NCI-H460 (cell line): ENCODE measurements around the gene STAB1. TPM values are rescaled to one million over a fixed set of nuclear protein-coding genes. Genes with fewer than 3 reads are reported as not detected.
A peak's percentile ranks its signal among the peaks of the same experiment; 100 is the strongest.

Source experiments
- DNase-seq: peaks from one replicate; pipeline ENCODE4 v3.0.0-alpha.2; 2016; ENCODE audit warnings: low read depth; ENCODE audit errors: extremely low read depth
- total RNA-seq: library from RNA; depleted of rRNA; stranded (reverse); fragments of >200 nt; shearing (Covaris generic); gene quantifications from 2 replicates; pipeline ENCODE4 v1.2.3, GENCODE V29; 2014

STAB1 gene
- total RNA-seq, 1 experiment from 2014 or later = not detected

DNA sequence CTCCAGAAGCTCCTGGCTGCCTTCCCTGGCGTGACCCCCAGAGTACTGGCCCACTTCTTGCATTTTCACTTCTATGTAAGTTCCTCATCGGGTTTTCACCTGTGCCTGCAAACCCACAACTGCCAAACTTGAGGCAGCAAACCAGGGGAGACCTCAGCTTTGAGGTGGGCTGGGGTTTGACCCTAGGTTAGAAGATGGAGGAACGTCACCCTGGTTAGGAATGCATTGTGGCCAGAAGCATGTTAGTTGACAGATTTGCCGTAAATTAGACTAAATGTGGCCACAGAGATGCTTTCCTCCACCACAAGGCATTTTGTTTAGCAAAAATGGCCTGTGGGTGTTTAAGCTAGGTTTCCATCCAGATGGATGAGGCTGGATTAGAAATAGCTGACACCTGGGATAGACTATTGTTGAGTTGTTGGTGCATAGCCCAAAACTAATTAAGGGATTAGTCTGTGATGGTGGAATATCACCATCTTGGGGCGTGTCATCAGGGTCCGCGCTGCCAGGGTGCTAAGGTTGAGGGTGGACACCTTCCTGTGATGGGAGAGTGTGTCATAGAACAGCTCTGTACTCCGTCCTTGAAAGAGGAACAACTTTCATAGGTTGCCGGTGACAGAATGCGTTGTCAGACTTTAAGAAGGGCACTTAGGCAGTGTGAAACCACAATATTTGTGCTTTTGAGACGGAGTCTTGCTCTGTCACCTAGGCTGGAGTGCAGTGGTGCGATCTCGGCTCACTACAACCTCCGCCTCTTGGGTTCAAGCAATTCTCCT lies 36.2 kb upstream of the STAB1 start:
- DNase-seq = no peak

DNA sequence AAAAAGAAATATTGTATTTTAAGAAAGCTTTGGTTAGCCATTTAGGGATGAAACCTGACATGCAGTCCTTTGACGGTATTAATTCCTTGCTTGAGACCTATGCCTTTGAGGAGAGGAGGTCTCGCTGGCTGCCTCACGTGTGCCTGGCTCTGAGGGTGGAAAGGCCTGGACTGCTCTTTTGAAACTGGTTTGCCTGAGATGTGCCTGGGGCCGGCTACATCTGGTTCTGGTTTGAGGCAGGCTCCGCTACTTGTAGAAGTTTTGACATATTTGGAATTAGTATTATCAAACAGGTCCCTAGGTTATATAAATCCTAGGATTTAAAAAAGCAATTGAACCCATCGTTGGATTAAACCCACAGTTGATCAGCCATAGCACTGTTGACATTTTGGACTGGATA lies 33.3 kb upstream of the STAB1 start:
- DNase-seq = no peak

DNA sequence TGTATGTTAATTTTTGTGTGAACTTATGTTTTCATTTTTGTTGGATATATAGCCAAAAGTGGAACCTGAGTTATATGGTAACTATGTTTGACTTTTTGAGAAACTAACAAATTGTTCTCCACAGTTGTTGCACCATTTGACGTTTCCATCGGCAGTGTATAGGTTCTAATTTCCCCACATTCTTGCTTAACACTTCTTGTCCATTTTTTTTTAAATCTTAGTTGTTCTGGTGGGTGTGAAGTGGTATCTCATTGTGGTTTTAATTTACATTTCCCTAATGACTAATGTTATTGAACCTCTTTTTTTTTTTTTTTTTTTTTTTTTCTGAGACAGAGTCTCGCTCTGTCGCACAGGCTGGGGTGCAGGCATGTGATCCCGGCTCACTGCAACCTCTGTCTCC lies 31.7 kb upstream of the STAB1 start:
- DNase-seq = no peak

DNA sequence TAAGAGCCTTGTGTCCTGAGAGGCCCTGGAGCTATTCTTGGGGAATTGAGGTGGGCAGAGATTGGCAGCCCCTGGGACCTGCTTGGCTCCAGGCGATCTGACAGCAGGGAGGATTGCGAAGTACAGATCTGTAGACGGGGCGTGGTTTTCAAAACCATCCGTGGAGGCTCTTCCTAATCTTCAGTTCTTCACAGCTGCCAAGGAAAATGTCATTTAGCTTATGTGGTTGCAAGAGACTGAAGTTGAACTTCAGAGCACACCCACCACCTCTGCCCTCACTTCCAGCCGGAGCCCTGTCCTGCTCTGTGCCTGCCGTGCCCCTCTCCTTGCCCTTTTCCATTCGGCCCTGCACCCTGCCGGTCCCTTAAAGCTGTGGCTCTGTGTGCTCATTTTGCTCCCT lies 26.8 kb upstream of the STAB1 start:
- no peak for DNase-seq

DNA sequence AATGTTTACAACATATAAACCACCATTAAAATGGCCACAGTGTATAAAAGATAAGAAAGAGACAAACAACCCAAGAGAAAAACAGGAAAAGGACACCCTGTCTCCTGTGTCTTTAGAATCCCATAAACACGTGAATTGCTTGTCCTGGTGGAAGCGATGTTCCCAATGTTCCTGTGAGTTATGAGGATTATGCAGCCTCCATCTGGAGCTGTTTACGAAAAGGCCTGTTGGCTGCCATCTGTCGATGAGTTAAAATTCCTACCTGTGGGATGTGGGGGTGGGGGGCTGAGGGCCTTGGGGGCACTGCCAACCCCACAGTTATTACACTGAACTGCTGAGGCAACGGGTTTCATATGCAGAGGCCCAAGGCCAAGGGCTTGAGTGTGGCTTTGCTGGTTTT lies 26.1 kb upstream of the STAB1 start:
- DNase-seq = no peak

DNA sequence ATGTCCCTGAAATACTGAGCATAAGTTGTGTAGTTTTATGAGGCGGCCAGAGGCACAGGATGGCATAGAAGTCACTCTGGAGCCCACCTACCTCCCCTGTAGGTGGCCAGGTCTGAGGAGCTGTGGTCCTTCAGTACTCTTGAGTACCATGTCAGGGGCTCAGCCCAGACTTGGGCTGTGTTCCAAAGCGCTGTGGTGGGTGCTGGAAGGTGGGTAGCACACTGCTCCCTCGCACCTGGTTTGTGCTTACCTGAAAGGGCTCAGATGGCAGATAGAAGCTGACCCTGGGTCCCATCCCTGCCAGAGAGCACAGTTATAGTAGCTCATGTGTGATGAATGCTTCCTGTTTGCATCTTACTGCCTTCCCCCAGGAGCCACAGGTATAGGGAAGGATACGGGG lies 24.2 kb upstream of the STAB1 start:
- no peak for DNase-seq

DNA sequence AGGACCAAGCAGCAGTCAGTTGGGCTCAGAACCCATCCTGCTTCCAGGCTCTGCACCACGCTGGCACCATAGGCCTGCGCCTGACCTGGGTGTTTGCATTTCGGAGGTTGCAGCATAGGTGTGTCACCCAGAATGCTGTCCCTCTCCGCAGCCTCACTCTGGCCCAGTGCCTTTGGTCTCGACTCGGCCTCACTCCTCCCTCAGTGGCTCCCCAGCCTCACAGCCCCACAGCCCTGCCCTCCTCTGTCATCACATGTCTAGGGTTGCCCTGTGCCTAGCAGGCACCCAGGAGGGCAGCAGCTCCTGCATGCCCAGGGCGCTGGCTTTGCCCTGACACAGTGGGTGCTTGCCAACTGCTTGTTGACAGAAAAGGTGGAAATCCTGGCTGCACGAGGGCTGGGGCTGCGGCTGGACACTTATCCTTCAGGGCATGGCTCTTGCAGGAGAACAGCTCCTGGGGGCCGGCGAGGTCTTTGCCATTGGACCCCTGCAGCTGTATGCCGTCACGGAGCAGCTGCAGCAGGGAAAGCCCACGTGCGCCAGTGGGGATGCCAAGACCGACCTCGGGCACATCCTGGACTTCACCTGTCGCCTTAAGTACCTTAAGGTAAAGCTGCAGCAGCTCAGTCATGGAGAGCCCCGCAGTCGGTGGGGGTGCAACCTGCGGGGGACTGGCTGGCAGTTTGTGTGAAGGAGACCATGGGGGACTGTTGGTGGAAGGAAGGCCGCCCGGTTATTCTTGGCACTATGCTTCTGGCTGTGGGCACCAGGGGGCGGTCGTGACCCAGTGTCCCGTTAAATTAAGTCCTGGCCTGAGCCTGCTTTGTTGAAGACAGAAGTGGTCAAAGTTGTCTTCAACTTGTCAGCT lies 23.5 kb upstream of the STAB1 start:
- DNase-seq = peak; percentile 41

DNA sequence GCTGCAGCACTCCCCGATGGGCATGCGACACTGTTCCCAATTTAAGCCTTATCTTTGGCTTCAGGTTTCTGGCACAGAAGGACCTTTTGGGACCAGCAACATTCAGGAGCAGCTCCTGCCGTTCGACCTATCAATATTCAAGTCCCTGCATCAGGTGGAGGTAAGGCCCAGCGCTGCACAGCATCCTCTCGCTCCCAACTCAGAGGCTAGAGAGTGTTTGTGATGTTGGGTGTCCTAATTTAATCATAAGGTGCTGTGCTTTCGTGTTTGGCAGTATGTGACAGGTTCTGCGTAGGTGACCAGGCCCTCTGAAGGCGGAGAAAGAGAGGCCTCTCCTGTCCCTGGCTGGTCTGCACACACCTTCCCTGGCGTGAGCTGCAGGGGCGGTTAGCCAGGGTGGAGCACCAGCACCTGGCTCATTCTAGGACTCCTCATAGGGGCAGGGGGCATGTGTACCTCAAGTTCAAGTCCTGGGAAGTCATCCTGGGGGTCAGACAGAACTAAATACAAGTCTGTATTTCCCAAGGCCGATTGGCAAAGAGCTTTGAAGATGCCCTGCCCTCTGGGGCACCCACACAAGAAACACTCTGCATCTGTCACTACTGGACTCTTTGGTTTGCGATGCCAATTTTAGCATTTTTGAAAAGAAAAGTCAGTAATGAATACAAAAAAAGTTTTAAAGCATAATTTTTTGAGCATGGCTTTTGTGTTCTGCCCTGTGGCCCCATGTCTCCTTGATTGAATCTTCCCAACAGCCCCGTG lies 22.7 kb upstream of the STAB1 start:
- DNase-seq = no peak

DNA sequence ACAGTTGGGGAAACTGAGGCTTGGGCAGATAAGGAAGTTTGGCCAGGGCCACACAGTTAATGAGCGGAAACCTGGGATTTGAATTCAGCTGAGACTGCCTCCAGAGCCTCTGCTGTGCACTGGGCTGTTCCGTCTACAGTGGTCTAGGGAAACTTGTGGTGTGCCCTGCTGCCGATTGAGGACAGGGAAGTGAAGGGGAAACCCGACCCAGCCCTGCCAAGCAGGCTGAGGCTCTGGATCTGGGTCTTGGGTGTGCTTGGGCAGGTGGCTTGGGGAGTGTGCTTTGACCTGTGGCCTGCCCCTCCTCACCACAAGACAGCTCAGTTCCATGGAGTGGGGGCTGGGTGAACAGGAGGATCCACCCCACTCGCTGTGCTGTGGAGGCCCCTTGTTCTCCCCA lies 22.1 kb upstream of the STAB1 start:
- no peak for DNase-seq

DNA sequence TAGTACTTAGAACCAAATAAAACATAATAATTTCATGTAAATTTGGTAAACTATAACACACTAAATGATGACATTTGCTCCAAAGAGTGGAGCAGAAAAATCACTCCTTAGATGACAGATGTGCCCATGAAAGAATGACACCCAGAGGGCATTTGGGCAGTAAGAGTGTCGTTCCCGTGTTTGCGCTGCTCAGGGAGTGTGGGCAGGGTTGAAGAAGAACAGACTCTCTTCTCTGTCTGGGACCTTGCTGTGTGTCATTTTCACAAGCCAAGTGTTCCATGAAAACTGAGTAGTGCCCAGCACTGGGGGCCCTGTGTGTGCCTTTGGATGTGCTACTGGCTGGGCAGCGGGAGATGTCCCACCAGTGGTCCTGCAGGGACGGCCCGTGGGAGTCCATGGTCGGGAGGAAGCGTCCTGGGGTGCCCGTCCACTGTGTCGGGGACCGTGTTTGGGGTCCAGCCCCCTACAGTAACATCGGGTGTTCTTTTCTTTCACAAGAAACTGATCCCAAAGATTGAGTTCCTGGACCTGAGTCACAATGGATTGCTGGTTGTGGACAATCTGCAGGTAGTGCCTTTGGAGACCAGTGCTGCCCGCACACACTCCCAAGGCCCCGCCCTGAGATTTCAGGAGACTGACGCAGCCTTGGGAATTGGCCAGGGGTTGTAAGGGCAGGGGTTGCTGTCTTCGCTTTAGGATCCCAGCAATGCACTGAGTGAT lies 17.9 kb upstream of the STAB1 start:
- no peak for DNase-seq

DNA sequence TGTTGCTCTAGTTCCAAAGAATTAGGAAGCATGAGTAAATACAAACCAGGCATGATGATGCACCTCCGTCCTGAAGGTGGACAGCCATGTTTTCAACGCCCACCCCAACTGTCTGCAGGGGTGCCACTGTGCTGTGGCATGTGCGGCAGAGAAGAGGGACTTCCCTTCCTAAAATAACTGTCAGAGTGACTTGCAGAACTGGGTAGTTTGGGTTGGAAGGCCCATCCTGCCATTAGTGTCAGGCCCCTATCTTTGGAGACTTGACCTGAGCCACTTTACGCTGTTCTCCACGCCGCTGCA lies 17.4 kb upstream of the STAB1 start:
- no peak for DNase-seq

DNA sequence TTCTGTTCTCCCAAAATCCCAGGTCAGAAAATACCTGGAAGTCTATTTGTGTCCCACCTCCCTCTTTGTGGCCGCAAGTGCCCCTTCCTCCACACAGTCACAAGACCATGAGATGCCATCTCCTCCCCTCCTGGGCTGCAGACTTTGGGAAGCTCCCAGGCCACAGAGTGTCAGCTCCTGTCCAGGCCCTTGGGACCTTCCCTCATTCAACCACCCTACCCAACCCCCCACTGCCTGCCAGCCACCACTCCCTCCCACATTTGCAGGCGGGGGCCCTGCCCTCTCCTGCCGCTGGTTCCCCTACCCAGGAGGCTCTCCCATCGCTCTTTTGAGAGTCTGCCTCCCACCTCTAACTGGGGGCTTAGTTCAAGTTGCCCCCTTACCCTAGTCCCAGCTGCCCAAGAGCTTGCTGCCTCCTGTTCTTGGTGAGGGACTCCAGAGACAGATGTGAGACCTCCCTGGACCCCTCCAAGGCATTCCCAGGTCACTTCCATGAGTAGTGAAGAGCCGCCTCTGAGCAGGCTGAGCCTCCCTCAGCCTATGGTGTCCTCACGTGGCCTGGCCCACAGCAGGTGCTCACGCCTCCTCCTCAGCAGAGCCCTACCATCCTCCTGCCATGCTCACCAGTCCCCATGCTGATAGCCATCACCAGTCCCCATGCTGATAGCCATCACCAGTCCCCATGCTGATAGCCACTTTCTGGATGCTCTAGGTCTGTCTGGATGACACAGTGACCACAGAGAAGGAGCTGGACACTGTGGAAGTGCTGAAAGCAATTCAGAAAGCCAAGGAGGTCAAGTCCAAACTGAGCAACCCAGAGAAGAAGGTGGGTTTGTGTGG lies 15.9 kb upstream of the STAB1 start:
- DNase-seq = no peak

DNA sequence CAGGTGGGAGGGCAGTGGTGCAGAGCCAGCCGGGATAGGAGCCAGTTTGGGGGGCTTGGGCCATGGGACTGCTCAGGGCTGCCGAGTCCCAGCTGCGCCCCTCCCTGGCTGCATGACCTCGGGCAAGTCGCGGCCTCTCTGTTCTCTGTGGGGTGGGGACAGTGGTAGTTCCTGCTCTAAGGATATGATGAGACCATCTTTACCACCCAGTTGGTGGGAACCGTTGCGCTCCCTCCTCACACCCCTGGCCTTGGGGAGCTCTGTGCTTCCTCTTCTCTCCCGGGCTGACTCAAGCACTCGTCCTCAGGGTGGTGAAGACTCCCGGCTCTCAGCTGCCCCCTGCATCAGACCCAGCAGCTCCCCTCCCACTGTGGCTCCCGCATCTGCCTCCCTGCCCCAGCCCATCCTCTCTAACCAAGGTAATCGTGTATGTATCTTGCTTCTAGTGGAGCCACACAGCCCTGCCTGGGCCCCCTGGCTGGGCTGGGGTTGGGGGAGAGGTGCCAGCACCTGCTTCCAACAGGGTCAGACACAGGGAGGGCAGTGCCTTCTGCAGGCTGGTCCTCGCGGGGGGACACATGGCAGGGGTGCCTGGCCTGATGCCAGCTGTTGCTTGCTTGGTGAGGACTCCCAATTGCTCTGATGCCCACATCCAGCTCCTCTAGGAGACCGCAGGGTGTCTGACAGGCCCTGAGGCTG lies 15.1 kb upstream of the STAB1 start:
- no peak for DNase-seq

DNA sequence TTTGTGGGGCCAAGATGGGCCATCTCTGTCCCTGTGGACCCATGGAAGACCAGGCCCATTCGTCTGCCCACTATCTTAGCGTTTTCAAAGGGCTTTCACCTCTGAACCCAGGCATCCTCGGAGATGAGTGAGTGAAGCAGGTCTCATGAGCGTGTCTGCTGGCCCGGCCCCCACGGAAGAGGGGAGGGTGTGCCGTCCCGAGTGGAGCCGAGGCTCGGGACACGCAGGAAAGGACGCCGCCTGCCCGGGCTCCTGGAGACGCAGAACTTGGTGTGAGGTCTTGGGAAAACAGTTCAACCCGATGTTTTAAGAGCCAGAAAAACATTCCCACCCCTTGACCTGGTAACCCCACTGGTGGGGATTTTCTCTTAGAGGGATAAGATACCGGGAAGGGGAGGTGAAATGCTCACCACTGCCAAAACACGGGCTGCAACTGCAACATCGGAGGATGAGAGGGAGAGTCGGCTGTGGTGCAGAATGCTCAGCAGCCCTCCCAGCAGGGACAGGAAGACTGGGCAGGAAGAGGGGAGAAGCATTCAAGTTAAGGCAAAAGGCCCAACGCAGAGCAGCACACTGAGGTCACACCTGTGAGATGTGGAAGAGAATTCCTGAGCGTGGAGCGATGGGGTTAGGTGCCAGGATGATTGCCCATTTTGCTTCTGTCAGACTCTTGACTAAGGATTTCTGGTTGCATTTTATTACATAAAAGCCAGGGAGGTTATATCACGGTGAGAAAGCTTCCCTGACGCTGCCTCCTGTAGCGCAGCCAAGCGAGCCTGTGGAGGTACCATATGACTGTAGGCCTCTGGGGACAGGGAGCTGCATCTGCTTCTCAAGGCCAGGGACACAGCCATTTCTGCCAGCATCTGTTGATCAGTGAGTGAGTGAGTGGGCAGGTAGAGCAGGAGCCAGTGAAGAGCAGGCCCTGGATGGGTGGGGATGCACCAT lies 14.1 kb upstream of the STAB1 start:
- DNase-seq = no peak

DNA sequence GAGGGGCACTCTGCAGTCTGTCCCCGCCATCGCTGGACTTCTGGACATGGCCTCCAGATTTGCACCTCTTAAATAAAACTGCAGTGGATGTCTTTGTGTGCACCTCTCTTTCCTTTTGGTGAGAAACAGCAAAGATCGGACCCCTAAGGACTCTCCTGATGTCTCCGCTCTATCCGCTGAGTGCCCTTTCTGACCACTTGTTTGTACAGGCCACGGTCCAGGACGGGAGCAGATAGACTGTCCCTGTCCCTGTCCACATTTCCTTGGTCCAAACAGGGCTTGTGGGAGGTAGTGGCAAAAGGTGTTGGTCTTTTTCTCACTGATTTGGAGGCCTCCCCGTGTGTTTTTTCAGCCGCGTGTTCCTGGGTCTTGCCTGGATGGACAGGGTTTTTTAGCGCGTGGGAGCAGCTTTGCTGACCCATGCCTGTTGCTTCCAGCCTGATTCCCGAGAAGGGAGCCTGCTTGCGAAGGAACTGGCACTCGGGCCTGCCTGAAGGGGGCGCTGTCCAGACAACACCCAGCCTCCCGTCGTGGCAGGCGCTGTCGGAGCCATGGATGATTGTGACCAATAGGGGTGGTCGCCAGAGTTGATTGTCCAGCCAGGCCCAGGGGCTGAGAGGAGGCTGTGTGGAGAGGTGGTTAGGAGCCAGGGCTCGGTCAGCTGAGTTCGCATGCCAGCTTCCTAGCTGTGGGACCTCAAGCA lies 13.2 kb upstream of the STAB1 start:
- DNase-seq = no peak

DNA sequence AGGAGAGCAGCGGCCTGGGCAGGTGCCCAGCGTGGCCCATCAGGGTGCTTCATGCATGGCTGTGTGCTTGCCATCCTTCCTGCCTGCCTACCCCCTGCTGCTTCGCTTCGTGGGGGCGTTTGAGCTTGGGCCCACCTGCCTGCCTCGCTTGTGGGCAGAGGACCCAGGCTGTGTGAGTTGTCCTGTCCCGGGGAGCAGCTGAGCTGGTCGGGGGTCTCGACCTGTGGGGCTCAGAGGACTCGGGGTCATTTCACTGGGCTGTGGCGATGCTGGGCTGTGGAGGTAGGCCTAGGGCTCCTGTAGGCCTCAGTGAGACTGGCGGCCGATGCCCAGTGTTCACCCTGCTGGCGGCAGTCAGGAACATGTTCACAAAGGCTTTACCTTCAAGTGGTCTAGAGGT lies 12.1 kb upstream of the STAB1 start:
- no peak for DNase-seq

DNA sequence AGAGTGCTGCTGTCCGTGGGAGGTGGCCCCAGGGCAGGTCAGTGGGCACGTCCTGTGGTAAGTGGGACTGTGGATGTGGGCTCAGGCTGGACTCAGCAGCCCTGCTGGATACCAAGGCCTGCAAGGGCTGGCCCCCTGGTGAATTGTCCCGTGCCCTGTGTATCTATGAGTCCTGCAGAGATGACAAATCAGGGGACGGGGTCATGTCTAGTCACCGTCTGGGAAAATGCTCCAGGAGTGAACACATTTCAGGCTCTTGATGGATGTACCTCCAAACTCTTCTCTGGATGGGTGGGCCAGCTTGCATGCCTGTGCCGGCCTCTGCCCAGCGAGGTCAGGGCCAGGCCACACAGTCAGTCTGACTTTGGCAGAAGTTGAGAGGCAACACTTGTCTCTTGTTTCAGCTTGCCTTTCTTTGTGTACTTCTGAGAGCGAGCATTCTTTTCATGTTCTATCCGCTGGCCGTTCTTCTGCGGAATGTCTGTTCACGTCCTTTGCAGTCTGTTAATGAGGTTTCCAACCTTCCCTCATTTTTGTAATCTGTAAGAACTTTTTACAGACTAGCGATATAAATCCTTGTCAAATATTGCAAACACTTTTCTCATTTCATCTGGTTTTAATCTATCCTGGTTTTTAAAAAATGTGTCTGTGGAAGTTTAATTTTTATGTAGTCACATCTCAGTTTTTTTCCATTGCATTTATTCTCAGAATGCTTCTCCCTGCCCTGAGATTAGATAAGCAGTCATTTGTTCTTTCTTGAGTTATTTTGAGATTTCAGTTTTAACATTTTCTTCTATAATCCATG lies 11.4 kb upstream of the STAB1 start:
- no peak for DNase-seq
